SK-N-DZ (cell line): ENCODE data around the gene RPL28. TPM values are rescaled to one million over a fixed set of nuclear protein-coding genes. Genes with fewer than 3 reads are reported as not detected.
A peak's percentile ranks its signal among the peaks of the same experiment; 100 is the strongest.

Experiments used
- DNase-seq: peaks from one replicate; pipeline ENCODE4 v3.0.0-alpha.2; 2015; ENCODE audit warnings: low spot score
- polyA plus RNA-seq, 2 experiments: library from polyadenylated mRNA; depleted of rRNA; stranded (reverse); fragments of >200 nt; gene quantifications; 2 replicates each; pipeline ENCODE4 v1.2.3, GENCODE V29; 2014

RPL28 gene
- polyA plus RNA-seq (2014; cell fraction: cytosol; rRNA removed) = 94.8 and 145 TPM in 2 replicates
- polyA plus RNA-seq (2014; cell fraction: nucleus; rRNA removed) = 128 and 220 TPM in 2 replicates

- DNase-seq = peak; percentile 95
Observed at GRCh38 chr19:55385724-55386492, at the start of gene RPL28. Gene RPL28 (plus strand): TSS chr19:55385932. CDS start chr19:55386358, 426 bp downstream.

- no peak for DNase-seq
Observed at GRCh38 chr19:55336101-55336500, 49.6 kb upstream of the RPL28 start.

GRCh38 chr19:55339105-55339888 lies 46.4 kb upstream of the RPL28 start, which contains the start of gene KMT5C:
Gene KMT5C (plus strand): TSS chr19:55339876. CDS start chr19:55341937, 2,061 bp downstream.
- peak; percentile 99 for DNase-seq

GRCh38 chr19:55339889-55340783 lies 45.6 kb upstream of the RPL28 start:
- DNase-seq = no peak

GRCh38 chr19:55340784-55341147 lies 45.0 kb upstream of the RPL28 start:
- DNase-seq = no peak

- DNase-seq = peak; percentile 65
Observed at GRCh38 chr19:55341171-55341588, 44.6 kb upstream of the RPL28 start.

GRCh38 chr19:55341595-55342531 lies 43.9 kb upstream of the RPL28 start:
- no peak for DNase-seq

- no peak for DNase-seq
Observed at GRCh38 chr19:55344444-55344843, 41.3 kb upstream of the RPL28 start.

- DNase-seq = no peak
Observed at GRCh38 chr19:55345101-55345817, 40.5 kb upstream of the RPL28 start.

GRCh38 chr19:55345818-55346724 lies 39.7 kb upstream of the RPL28 start:
- no peak for DNase-seq

GRCh38 chr19:55346725-55347441 lies 38.8 kb upstream of the RPL28 start:
- DNase-seq = no peak

- DNase-seq = no peak
Observed at GRCh38 chr19:55347442-55348009, 38.2 kb upstream of the RPL28 start.

- no peak for DNase-seq
Observed at GRCh38 chr19:55348317-55349034, 37.3 kb upstream of the RPL28 start.

- DNase-seq = no peak
Observed at GRCh38 chr19:55350620-55351315, 35.0 kb upstream of the RPL28 start.

- no peak for DNase-seq
Observed at GRCh38 chr19:55352040-55352439, 33.7 kb upstream of the RPL28 start.

- no peak for DNase-seq
Observed at GRCh38 chr19:55352549-55353145, 33.1 kb upstream of the RPL28 start.
